Liver (tissue), 3 donors: ENCODE results near the gene APPL1.

Experiments used
- EGR1 ChIP-seq, 2 donors: IDR thresholded peaks; 2 replicates each; pipeline ENCODE4 v1.6.1; 2016 to 2018; ENCODE audit warnings: antibody characterized with exemption in 2 of 2, low read depth in 2 of 2
- FOXA1 ChIP-seq: IDR thresholded peaks from 2 replicates; pipeline ENCODE4 v1.6.1; 2016; ENCODE audit warnings: antibody characterized with exemption
- GABPA ChIP-seq, 2 donors: IDR thresholded peaks in 1 of 2; conservative IDR thresholded peaks in 1 of 2; 2 replicates each; pipeline ENCODE4 v1.6.1; 2016; ENCODE audit warnings: antibody characterized with exemption in 2 of 2, mild to moderate bottlenecking in 1 of 2, moderate library complexity in 1 of 2
- RAD21 ChIP-seq, 2 donors: IDR thresholded peaks; 2 replicates each; pipeline ENCODE4 v1.6.1; 2016; ENCODE audit warnings: antibody characterized with exemption in 2 of 2, mild to moderate bottlenecking in 2 of 2
- SP1 ChIP-seq: IDR thresholded peaks from 2 replicates; pipeline ENCODE4 v1.6.1; 2018; ENCODE audit warnings: antibody characterized with exemption, mild to moderate bottlenecking
- TAF1 ChIP-seq: conservative IDR thresholded peaks from 2 replicates; pipeline ENCODE4 v1.6.1; 2016; ENCODE audit warnings: antibody characterized with exemption, mild to moderate bottlenecking
- YY1 ChIP-seq: IDR thresholded peaks from 2 replicates; pipeline ENCODE4 v1.6.1; 2016; ENCODE audit warnings: antibody characterized with exemption, mild to moderate bottlenecking
- TF ChIP-seq, protein P1 (sequence below): fragments of 150-350 bp; IDR thresholded peaks from 2 replicates; pipeline ENCODE4 v1.5.1; 2017; ENCODE audit warnings: improper control_type of control experiment, low read depth, low read length; ENCODE audit not compliant: missing input control
- TF ChIP-seq, protein P2 (sequence below): IDR thresholded peaks from 2 replicates; pipeline ENCODE4 v1.6.1; 2016; ENCODE audit warnings: antibody characterized with exemption, mild to moderate bottlenecking
- TF ChIP-seq, protein P3 (sequence below): IDR thresholded peaks from 2 replicates; pipeline ENCODE4 v1.6.1; 2016; ENCODE audit warnings: antibody characterized with exemption
- TF ChIP-seq, protein P4 (sequence below): IDR thresholded peaks from 2 replicates; pipeline ENCODE4 v1.6.1; 2016; ENCODE audit warnings: antibody characterized with exemption
- TF ChIP-seq, protein P5 (sequence below): IDR thresholded peaks from 2 replicates; pipeline ENCODE4 v1.6.1; 2016; ENCODE audit warnings: antibody characterized with exemption
- donor health status: healthy.
- donor health status: healthy.

DNA sequence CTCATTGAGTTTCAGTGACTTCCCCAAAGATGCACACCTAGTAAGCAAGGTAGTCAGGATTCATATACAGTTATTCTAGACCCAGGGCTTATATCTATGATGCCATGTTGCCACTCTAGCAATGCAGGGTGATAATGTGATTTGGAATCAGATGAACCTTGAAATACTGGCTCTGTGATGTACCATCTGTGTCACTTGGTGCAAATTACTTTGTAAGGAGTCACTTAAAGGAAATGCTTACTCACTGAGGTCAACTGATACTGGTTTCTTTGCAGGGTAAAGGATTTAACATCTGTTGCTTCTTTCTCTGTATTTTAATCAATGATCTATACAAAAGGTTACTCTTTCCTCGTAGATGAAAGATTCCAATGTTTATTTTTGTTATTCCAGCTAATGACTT, 54.2 kb downstream of the APPL1 start:
- TF ChIP-seq, protein P1, sequence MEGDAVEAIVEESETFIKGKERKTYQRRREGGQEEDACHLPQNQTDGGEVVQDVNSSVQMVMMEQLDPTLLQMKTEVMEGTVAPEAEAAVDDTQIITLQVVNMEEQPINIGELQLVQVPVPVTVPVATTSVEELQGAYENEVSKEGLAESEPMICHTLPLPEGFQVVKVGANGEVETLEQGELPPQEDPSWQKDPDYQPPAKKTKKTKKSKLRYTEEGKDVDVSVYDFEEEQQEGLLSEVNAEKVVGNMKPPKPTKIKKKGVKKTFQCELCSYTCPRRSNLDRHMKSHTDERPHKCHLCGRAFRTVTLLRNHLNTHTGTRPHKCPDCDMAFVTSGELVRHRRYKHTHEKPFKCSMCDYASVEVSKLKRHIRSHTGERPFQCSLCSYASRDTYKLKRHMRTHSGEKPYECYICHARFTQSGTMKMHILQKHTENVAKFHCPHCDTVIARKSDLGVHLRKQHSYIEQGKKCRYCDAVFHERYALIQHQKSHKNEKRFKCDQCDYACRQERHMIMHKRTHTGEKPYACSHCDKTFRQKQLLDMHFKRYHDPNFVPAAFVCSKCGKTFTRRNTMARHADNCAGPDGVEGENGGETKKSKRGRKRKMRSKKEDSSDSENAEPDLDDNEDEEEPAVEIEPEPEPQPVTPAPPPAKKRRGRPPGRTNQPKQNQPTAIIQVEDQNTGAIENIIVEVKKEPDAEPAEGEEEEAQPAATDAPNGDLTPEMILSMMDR, result no peak
- TF ChIP-seq TAF1 (no peak), SP1 (no peak), EGR1 (IDR thresholded peaks at IDR 0.05; ENCODE audit: low read depth in 2 of 2) (no peak), RAD21 (IDR thresholded peaks at IDR 0.05) (no peak), GABPA (IDR thresholded peaks at IDR 0.05 in 1 of 2, conservative IDR thresholded peaks at IDR 0.05 in 1 of 2) (no peak), FOXA1 (no peak), YY1 (no peak)
- TF ChIP-seq, protein P2, sequence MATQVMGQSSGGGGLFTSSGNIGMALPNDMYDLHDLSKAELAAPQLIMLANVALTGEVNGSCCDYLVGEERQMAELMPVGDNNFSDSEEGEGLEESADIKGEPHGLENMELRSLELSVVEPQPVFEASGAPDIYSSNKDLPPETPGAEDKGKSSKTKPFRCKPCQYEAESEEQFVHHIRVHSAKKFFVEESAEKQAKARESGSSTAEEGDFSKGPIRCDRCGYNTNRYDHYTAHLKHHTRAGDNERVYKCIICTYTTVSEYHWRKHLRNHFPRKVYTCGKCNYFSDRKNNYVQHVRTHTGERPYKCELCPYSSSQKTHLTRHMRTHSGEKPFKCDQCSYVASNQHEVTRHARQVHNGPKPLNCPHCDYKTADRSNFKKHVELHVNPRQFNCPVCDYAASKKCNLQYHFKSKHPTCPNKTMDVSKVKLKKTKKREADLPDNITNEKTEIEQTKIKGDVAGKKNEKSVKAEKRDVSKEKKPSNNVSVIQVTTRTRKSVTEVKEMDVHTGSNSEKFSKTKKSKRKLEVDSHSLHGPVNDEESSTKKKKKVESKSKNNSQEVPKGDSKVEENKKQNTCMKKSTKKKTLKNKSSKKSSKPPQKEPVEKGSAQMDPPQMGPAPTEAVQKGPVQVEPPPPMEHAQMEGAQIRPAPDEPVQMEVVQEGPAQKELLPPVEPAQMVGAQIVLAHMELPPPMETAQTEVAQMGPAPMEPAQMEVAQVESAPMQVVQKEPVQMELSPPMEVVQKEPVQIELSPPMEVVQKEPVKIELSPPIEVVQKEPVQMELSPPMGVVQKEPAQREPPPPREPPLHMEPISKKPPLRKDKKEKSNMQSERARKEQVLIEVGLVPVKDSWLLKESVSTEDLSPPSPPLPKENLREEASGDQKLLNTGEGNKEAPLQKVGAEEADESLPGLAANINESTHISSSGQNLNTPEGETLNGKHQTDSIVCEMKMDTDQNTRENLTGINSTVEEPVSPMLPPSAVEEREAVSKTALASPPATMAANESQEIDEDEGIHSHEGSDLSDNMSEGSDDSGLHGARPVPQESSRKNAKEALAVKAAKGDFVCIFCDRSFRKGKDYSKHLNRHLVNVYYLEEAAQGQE, result no peak
- TF ChIP-seq, protein P3, sequence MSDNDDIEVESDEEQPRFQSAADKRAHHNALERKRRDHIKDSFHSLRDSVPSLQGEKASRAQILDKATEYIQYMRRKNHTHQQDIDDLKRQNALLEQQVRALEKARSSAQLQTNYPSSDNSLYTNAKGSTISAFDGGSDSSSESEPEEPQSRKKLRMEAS, result no peak
- TF ChIP-seq, protein P4, sequence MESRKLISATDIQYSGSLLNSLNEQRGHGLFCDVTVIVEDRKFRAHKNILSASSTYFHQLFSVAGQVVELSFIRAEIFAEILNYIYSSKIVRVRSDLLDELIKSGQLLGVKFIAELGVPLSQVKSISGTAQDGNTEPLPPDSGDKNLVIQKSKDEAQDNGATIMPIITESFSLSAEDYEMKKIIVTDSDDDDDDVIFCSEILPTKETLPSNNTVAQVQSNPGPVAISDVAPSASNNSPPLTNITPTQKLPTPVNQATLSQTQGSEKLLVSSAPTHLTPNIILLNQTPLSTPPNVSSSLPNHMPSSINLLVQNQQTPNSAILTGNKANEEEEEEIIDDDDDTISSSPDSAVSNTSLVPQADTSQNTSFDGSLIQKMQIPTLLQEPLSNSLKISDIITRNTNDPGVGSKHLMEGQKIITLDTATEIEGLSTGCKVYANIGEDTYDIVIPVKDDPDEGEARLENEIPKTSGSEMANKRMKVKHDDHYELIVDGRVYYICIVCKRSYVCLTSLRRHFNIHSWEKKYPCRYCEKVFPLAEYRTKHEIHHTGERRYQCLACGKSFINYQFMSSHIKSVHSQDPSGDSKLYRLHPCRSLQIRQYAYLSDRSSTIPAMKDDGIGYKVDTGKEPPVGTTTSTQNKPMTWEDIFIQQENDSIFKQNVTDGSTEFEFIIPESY, result no peak
- TF ChIP-seq, protein P5, sequence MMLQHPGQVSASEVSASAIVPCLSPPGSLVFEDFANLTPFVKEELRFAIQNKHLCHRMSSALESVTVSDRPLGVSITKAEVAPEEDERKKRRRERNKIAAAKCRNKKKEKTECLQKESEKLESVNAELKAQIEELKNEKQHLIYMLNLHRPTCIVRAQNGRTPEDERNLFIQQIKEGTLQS, result no peak
